HG02840 (cell line): ENCODE data around the gene CDHR2.

Experiments
- ATAC-seq: cut with Tn5 transposase; IDR thresholded peaks from one replicate; pipeline ENCODE4 v1.9.1; 2021; ENCODE audit warnings: mild to moderate bottlenecking, moderate library complexity, moderate number of reproducible peaks; ENCODE audit not compliant: unreplicated experiment, low FRiP score

CDHR2 gene

DNA sequence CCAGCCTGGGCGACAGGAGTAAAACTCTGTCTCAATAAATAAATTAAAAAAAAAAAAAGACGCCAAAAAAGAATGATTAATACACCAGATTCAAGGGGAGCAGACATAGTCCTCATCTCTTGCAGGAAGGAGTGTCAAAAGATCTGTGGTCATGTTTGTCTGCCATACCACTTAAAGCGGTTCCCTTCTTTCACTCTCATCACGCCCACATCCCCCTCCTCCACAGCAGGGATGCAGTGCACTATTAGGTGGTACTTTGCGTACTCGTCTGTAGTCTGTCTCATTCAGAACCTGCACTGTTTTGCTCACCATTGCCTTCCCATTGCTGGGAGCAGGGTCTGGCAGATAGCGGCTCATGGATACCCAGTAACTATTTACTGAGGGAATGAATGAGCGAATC, 11.2 kb downstream of the CDHR2 start:
- ATAC-seq: no peak

DNA sequence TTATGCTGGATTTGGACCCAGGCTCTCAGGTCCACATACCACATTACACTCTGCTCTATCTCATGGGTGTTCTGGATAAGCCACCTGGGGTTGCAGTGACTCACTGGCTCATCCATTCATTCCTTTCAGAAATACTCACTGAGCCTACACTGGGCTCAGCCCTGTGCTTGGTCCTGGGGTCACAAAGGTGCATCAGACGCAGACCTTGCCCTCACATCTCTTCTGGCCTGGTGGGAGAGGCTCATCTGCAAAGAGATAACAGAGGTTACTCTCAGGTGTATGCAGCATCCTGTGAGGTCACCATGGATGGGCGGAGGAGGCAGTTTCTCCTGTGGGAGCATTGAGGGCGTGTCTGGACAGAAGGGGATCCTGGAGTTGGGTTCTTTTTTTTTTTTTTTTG, 12.1 kb downstream of the CDHR2 start:
- no peak for ATAC-seq

DNA sequence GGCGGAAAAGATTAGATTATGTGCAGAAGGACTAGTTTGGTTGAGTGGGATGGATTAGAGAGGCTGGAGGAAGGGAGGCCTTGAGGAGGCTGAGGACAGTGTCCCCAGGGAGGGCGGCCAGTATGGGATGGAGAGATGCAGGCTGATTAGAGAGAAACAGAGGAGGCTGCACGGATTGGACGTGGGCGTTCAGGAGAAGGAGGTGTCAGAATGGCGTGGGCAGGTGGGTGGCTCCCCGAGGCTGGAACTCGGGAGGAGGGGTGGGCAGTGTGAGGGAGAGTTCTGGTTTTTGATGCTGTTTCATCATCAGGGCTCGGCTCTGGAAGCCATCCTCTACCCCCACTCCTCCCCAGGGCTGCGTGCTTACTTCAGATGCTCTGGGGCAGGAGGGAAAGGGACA, 13.0 kb downstream of the CDHR2 start:
- no peak for ATAC-seq

- ATAC-seq: no peak
Measured at GRCh38 chr5:176564002-176564401, 14.9 kb downstream of the CDHR2 start.

DNA sequence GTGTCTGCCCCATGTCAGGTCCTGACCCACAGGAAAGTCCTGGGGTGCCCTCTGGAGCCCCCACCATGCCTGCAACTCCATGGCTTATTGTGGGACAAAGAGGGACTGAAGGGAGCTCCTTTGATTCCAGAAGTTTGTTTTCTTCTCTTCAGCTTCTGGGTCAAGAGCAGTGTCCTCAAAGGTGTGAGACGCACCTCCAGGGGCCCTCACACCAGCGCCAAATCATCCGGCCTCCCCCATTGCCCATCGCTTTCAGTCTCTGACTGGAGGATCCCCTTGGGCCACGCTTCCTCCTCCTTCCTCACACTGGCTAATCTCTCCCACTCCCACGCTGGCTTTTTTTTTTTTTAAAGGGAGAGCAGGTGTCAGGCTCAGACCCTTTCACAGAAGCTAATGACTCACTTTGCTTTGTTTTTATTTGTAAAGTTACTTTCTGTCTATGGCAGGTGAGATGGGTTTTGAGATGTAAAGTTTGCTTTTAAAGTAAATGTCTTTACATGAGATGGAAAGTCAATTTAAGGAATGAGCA, 16.7 kb downstream of the CDHR2 start:
- ATAC-seq: no peak

GRCh38 chr5:176568657-176569056, 19.5 kb downstream of the CDHR2 start:
- ATAC-seq: no peak

GRCh38 chr5:176570044-176570443, 20.9 kb downstream of the CDHR2 start:
- ATAC-seq: no peak

DNA sequence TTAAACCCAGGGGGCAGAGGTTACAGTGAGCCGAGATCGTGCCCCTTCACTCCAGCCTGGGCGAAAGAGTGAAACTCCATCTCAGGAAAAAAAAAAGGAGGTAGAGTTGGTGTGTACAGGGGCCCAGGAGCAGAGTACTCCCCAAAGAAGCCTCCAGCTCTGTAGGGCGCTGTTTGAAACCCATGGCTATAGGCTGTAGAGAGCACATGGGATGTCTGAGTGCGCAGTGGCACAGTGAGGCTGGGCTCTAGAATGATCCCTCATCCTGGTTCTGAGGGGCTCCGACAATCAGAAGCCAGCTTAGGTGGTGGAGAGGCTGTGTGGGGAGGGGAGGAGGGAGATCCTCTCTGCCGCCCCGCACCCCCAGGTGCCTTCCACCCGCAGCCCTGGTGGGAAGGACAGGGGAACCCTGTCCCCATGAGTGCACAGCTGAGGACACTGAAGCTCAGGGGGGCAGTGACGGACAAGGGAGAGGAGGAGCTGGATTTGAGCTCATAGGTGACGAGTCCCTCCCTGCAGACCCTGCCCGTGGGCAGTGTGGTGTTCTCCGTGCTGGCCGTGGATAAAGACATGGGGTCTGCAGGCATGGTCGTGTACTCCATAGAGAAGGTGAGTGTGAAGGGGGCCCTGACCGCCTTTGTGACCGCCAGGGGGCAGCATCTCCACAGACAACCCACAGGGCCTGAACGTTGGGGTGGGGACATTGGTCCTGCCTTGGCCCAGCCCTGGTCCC, 24.6 kb downstream of the CDHR2 start:
- ATAC-seq: no peak

- ATAC-seq: no peak
Measured at GRCh38 chr5:176574297-176574591, 25.1 kb downstream of the CDHR2 start.

GRCh38 chr5:176575066-176575465, 25.9 kb downstream of the CDHR2 start:
- no peak for ATAC-seq

- no peak for ATAC-seq
Measured at GRCh38 chr5:176575488-176576422, 26.6 kb downstream of the CDHR2 start.

DNA sequence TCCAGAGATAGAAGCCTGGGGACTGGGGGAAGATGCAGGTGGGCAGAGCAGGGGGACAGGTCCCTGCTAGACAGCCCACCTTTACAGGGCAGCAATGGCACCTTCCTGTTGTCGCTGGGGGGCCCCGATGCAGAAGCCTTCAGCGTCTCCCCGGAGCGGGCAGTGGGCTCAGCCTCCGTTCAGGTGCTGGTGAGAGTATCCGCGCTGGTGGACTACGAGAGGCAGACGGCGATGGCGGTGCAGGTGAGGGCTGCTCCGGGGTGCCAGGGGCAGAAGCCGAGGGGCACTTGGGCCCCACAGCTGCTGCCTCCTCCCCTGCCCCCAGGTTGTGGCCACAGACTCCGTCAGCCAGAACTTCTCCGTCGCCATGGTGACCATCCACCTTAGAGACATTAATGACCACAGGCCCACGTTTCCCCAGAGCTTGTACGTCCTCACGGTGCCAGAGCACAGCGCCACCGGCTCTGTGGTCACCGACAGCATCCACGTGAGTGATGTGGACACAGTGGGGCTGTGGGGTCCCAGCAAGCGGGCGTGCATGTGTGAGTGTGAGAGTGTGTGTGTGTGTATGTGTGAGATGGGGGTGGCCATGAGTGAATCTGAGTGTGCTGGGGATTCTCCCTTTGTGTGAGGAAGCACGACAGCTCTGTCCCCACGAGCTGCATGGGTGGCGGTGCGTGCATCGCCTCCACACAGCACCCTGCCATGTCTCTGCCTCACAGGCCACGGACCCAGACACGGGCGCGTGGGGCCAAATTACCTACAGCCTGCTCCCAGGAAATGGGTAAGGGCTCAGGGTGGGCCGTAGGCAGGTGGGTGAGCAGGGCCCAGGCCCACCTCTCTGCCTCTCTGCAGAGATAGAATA, 28.4 kb downstream of the CDHR2 start:
- no peak for ATAC-seq

- ATAC-seq: no peak
Measured at GRCh38 chr5:176578391-176578808, 29.3 kb downstream of the CDHR2 start.

- ATAC-seq: no peak
Measured at GRCh38 chr5:176579323-176579722, 30.2 kb downstream of the CDHR2 start.

DNA sequence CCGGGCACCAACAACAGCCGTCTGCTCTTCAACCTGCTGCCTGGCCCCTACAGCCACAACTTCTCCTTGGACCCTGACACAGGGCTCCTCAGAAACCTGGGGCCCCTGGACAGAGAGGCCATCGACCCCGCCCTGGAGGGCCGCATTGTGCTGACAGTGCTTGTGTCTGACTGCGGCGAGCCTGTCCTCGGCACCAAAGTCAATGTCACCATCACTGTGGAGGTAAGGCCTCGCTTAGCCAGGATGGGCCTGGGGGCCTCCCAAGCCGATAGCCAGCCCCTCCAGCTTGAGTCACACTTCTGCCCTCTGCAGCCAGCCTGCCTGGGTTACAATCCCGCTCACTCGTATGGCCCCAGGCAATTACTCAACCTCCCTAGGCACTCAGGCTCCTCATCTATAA, 32.2 kb downstream of the CDHR2 start:
- ATAC-seq: no peak

DNA sequence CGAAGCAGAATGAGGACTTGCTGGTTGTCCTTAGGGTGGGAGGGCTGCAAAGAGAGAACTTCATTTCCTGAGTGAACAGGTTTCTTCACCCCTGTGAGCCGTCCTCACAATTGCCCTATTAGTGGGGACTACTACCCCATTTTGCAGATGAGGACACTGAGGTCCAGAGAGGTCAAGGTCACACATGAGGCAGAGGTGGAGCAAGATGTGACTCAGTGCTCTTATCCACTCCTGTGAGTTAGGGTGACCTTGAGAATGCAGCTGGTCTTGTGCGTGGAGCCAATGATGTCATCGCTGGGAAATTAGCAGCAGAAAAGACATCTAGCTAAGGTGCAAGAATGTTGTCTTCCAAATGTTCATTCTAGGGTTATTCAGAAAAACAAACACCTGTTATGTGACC, 33.9 kb downstream of the CDHR2 start:
- ATAC-seq: no peak

- ATAC-seq: no peak
Measured at GRCh38 chr5:176587398-176587797, 38.3 kb downstream of the CDHR2 start.

- no peak for ATAC-seq
Measured at GRCh38 chr5:176588297-176588696, 39.2 kb downstream of the CDHR2 start.

- no peak for ATAC-seq
Measured at GRCh38 chr5:176589039-176589769, 40.1 kb downstream of the CDHR2 start.
